Vagina (tissue), 2 donors: ENCODE measurements around the gene RPUSD1.

Source experiments
- CTCF ChIP-seq, 3 experiments: fragments of 450-650 bp in 2 of 3; fragments of 200-600 bp in 1 of 3; sonication (generic) in 1 of 3; IDR thresholded peaks; one replicate each; pipeline ENCODE4 v1.5.1; 2017 to 2019; ENCODE audit warnings: antibody characterized with exemption in 3 of 3, mild to moderate bottlenecking in 2 of 3, moderate library complexity in 2 of 3
- POLR2A ChIP-seq, 2 donors: fragments of 450-650 bp; IDR thresholded peaks; one replicate each; pipeline ENCODE4 v1.6.1; 2017; ENCODE audit warnings: antibody characterized with exemption in 2 of 2, mild to moderate bottlenecking in 2 of 2, moderate library complexity in 2 of 2
- POLR2AphosphoS5 ChIP-seq, 2 donors: sonication (generic); formaldehyde crosslinking; IDR thresholded peaks; one replicate each; pipeline ENCODE4 v1.9.0; 2017; ENCODE audit warnings: antibody characterized with exemption in 2 of 2, mild to moderate bottlenecking in 2 of 2, low read depth in 1 of 2; ENCODE audit not compliant: insufficient read depth in 1 of 2

- TF ChIP-seq CTCF (IDR thresholded peaks at IDR 0.05) (no peak), POLR2A (IDR thresholded peaks at IDR 0.05) (no peak), POLR2AphosphoS5 (IDR thresholded peaks at IDR 0.05; ENCODE audit: insufficient read depth in 1 of 2, low read depth in 1 of 2) (no peak)
Measured at GRCh38 chr16:833411-833810, 45.2 kb upstream of the RPUSD1 start.
